LNCaP clone FGC (cell line): ENCODE measurements around the gene ADSS1.

Experiments
- DNase-seq: peaks from one replicate; pipeline ENCODE4 v3.0.0-alpha.2; 2011; ENCODE audit warnings: low read depth
- H3K4me3 ChIP-seq: 2 replicates; pipeline ENCODE4 v1.5.1; 2011; ENCODE audit warnings: mild to moderate bottlenecking, low read depth, low read length, control low read depth
- CTCF ChIP-seq: IDR thresholded peaks from 2 replicates; pipeline ENCODE4 v1.5.1; 2012; ENCODE audit warnings: mild to moderate bottlenecking; ENCODE audit not compliant: control insufficient read depth, insufficient read depth; ENCODE audit errors: extremely low read depth

ADSS1 gene

GRCh38 chr14:104697317-104697703, 26.7 kb upstream of the ADSS1 start:
- TF ChIP-seq CTCF, result no peak
- no peak overlapping the region for H3K4me3 ChIP-seq
- no peak for DNase-seq

GRCh38 chr14:104697892-104698583, 26.0 kb upstream of the ADSS1 start:
- H3K4me3 ChIP-seq, result no peak overlapping the region
- no peak for TF ChIP-seq CTCF
- DNase-seq, result no peak

- no peak for DNase-seq
Measured at GRCh38 chr14:104698688-104699425, 25.2 kb upstream of the ADSS1 start.

GRCh38 chr14:104699426-104699748, 24.6 kb upstream of the ADSS1 start:
- no peak overlapping the region for H3K4me3 ChIP-seq
- no peak for DNase-seq
- no peak for TF ChIP-seq CTCF

More at GRCh38 chr14:104698688-104699425, 25.2 kb upstream of the ADSS1 start:
- H3K4me3 ChIP-seq, result no peak overlapping the region
- no peak for TF ChIP-seq CTCF

- no peak for DNase-seq
- no peak overlapping the region for H3K4me3 ChIP-seq
- no peak for TF ChIP-seq CTCF
Measured at GRCh38 chr14:104700225-104700651, 23.8 kb upstream of the ADSS1 start.

GRCh38 chr14:104700747-104701217, 23.2 kb upstream of the ADSS1 start:
- no peak overlapping the region for H3K4me3 ChIP-seq
- DNase-seq, result no peak
- TF ChIP-seq CTCF, result no peak
